ENCODE results near the gene NDUFC2. TPM values are rescaled to one million over a fixed set of nuclear protein-coding genes. Genes with fewer than 3 reads are reported as not detected.
A peak's percentile ranks its signal among the peaks of the same experiment; 100 is the strongest.
"Not testable (repeated sequence)": the region's sequence is repeated elsewhere in the genome, so short reads cannot be mapped to it uniquely, and the experiment has no call there.

NDUFC2 gene
- total RNA-seq, 2 experiments from 2014 or later, result 214 to 236 TPM

- ATAC-seq (no peak), DNase-seq (no peak)
- H3K4me1 Mint-ChIP-seq, result peaks cover 10% of the 10 kb centered on the region
- no peaks in the 10 kb centered on the region for H3K9me3 Mint-ChIP-seq (ENCODE audit: low read depth)
- no peak overlapping the region for H3K27ac Mint-ChIP-seq
- ChIA-PET POLR2A (no interaction called here), CTCF (no interaction called here)
- H3K4me3 Mint-ChIP-seq, result no peak overlapping the region
- intact Hi-C loops (cut with DNase I, micrococcal nuclease), result loop anchor here (5.0 kb wide), 2 partner anchors 37 to 227 kb away; partner anchors contain the start of genes AAMDC (in 1 of the 2) and RSF1 (in 1 of the 2)
- no peaks in the 10 kb centered on the region for H3K27me3 Mint-ChIP-seq
- H3K36me3 Mint-ChIP-seq (ENCODE audit: low read depth), result no peaks in the 10 kb centered on the region
Observed at GRCh38 chr11:78049348-78049747, 30.3 kb downstream of the NDUFC2 start.

GRCh38 chr11:78048561-78048960 is 31.1 kb downstream of the NDUFC2 start:
- Mint-ChIP-seq H3K36me3 (ENCODE audit: low read depth) (no peaks in the 10 kb centered on the region), H3K27ac (no peak overlapping the region), H3K4me1 (peaks cover 10% of the 10 kb centered on the region), H3K27me3 (no peaks in the 10 kb centered on the region), H3K4me3 (no peak overlapping the region), H3K9me3 (ENCODE audit: low read depth) (no peaks in the 10 kb centered on the region)
- intact Hi-C loops (cut with DNase I, micrococcal nuclease), result loop anchor here (5.0 kb wide), 2 partner anchors 36 to 226 kb away; partner anchors contain the start of genes AAMDC (in 1 of the 2) and RSF1 (in 1 of the 2)
- POLR2A ChIA-PET, result interaction anchor here (0.7 kb wide), 1 partner anchor 12 kb away, joined by 4 read pairs; no protein-coding TSS in a partner anchor
- DNase-seq (no peak), ATAC-seq (no peak)
- CTCF ChIA-PET, result interaction anchor here (0.6 to 0.7 kb wide), 2 partner anchors 40 to 359 kb away, joined by 3 read pairs; no protein-coding TSS in a partner anchor

- Mint-ChIP-seq H3K27ac (no peak overlapping the region), H3K36me3 (ENCODE audit: low read depth) (no peaks in the 10 kb centered on the region), H3K4me3 (no peak overlapping the region), H3K27me3 (no peaks in the 10 kb centered on the region), H3K9me3 (ENCODE audit: low read depth) (no peaks in the 10 kb centered on the region), H3K4me1 (peaks cover 10% of the 10 kb centered on the region)
- CTCF ChIA-PET, result interaction anchor here (0.7 to 3.0 kb wide), 20 partner anchors 9 to 518 kb away, joined by 3 to 17 read pairs (median 6); partner anchors contain the start of gene INTS4
- DNase-seq (no peak), ATAC-seq (no peak)
- intact Hi-C loops (cut with DNase I, micrococcal nuclease), result loop anchor here (1.0 to 5.0 kb wide), 4 partner anchors 34 to 270 kb away; partner anchors contain the start of genes AAMDC (in 1 of the 2) and RSF1 (in 1 of the 2)
- POLR2A ChIA-PET, result interaction anchor here (1.0 kb wide), 1 partner anchor 52 kb away, joined by 3 read pairs; no protein-coding TSS in a partner anchor
Observed at GRCh38 chr11:78046486-78046854, 33.2 kb downstream of the NDUFC2 start.

GRCh38 chr11:78045851-78046485 is 33.7 kb downstream of the NDUFC2 start:
- peak overlapping the region; percentile 47 for H3K27ac Mint-ChIP-seq
- ATAC-seq, result peak; percentile 98
- H3K9me3 Mint-ChIP-seq (ENCODE audit: low read depth), result no peaks in the 10 kb centered on the region
- DNase-seq, result peak; percentile 87
- no peak overlapping the region for H3K4me3 Mint-ChIP-seq
- H3K4me1 Mint-ChIP-seq, result peaks cover 10% of the 10 kb centered on the region
- intact Hi-C loops (cut with DNase I, micrococcal nuclease), result loop anchor here (1.0 to 5.0 kb wide), 4 partner anchors 34 to 270 kb away; partner anchors contain the start of genes AAMDC (in 1 of the 2) and RSF1 (in 1 of the 2)
- POLR2A ChIA-PET, result interaction anchor here (1.0 kb wide), 1 partner anchor 51 kb away, joined by 3 read pairs; no protein-coding TSS in a partner anchor
- no peaks in the 10 kb centered on the region for H3K27me3 Mint-ChIP-seq
- no peaks in the 10 kb centered on the region for H3K36me3 Mint-ChIP-seq (ENCODE audit: low read depth)
- CTCF ChIA-PET, result interaction anchor here (0.6 to 3.0 kb wide), 35 partner anchors 8 to 518 kb away, joined by 3 to 17 read pairs (median 5); partner anchors contain the start of gene INTS4

- CTCF ChIA-PET, result interaction anchor here (1.0 to 3.0 kb wide), 16 partner anchors 9 to 519 kb away, joined by 3 to 17 read pairs (median 5); partner anchors contain the start of gene INTS4
- POLR2A ChIA-PET, result no interaction called here
- Mint-ChIP-seq H3K27ac (no peak overlapping the region), H3K36me3 (ENCODE audit: low read depth) (no peaks in the 10 kb centered on the region), H3K4me1 (peaks cover 17% of the 10 kb centered on the region), H3K9me3 (ENCODE audit: low read depth) (no peaks in the 10 kb centered on the region), H3K4me3 (no peak overlapping the region), H3K27me3 (no peaks in the 10 kb centered on the region)
- DNase-seq, result no peak
- intact Hi-C loops (cut with DNase I, micrococcal nuclease), result loop anchor here (5.0 kb wide), 2 partner anchors 32 to 222 kb away; partner anchors contain the start of genes AAMDC (in 1 of the 2) and RSF1 (in 1 of the 2)
- ATAC-seq, result no peak
Observed at GRCh38 chr11:78044706-78045105, 35.0 kb downstream of the NDUFC2 start.

GRCh38 chr11:78041843-78042440 is 37.7 kb downstream of the NDUFC2 start:
- H3K9me3 Mint-ChIP-seq (ENCODE audit: low read depth), result no peaks in the 10 kb centered on the region
- H3K27ac Mint-ChIP-seq, result no peak overlapping the region
- DNase-seq, result no peak
- no peak overlapping the region for H3K4me3 Mint-ChIP-seq
- H3K4me1 Mint-ChIP-seq, result peaks cover 20% of the 10 kb centered on the region
- no peak for ATAC-seq
- intact Hi-C loops (cut with DNase I, micrococcal nuclease), result no loop called here
- H3K27me3 Mint-ChIP-seq, result no peaks in the 10 kb centered on the region
- no peaks in the 10 kb centered on the region for H3K36me3 Mint-ChIP-seq (ENCODE audit: low read depth)
- CTCF ChIA-PET, result interaction anchor here (0.6 to 1.6 kb wide), 3 partner anchors 11 to 488 kb away, joined by 3 read pairs; no protein-coding TSS in a partner anchor
- POLR2A ChIA-PET, result no interaction called here

- H3K4me3 Mint-ChIP-seq; H3K36me3 Mint-ChIP-seq (ENCODE audit: low read depth); H3K27me3 Mint-ChIP-seq; ATAC-seq; H3K9me3 Mint-ChIP-seq (ENCODE audit: low read depth); intact Hi-C loops (cut with DNase I, micrococcal nuclease); H3K27ac Mint-ChIP-seq; DNase-seq; POLR2A ChIA-PET: not testable (repeated sequence)
- H3K4me1 Mint-ChIP-seq, result peaks cover 20% of the 10 kb centered on the region
- CTCF ChIA-PET, result interaction anchor here (0.6 to 1.6 kb wide), 4 partner anchors 12 to 630 kb away, joined by 3 read pairs; no protein-coding TSS in a partner anchor
Observed at GRCh38 chr11:78041380-78041719, 38.3 kb downstream of the NDUFC2 start.

GRCh38 chr11:78040691-78041379 is 38.8 kb downstream of the NDUFC2 start:
- no peaks in the 10 kb centered on the region for H3K9me3 Mint-ChIP-seq (ENCODE audit: low read depth)
- no peak overlapping the region for H3K27ac Mint-ChIP-seq
- H3K4me1 Mint-ChIP-seq, result peaks cover 14% of the 10 kb centered on the region
- no peaks in the 10 kb centered on the region for H3K27me3 Mint-ChIP-seq
- intact Hi-C loops (cut with DNase I, micrococcal nuclease), result no loop called here
- CTCF ChIA-PET, result interaction anchor here (0.6 to 1.6 kb wide), 4 partner anchors 12 to 629 kb away, joined by 3 read pairs; no protein-coding TSS in a partner anchor
- H3K4me3 Mint-ChIP-seq, result no peak overlapping the region
- POLR2A ChIA-PET, result no interaction called here
- DNase-seq, result peak; percentile 47
- H3K36me3 Mint-ChIP-seq (ENCODE audit: low read depth), result no peaks in the 10 kb centered on the region
- ATAC-seq, result peak; percentile 40

- no peaks in the 10 kb centered on the region for H3K9me3 Mint-ChIP-seq (ENCODE audit: low read depth)
- ATAC-seq, result peak; percentile 86
- ChIA-PET POLR2A (interaction anchor here (0.6 to 1.4 kb wide), 3 partner anchors 9 to 453 kb away, joined by 3 to 4 read pairs (median 3); no protein-coding TSS in a partner anchor), CTCF (interaction anchor here (0.6 to 1.1 kb wide), 4 partner anchors 40 to 360 kb away, joined by 3 to 6 read pairs (median 3); partner anchors contain the start of gene INTS4)
- intact Hi-C loops (cut with DNase I, micrococcal nuclease), result no loop called here
- peak; percentile 60 for DNase-seq
- H3K27me3 Mint-ChIP-seq, result no peaks in the 10 kb centered on the region
- peaks cover 10% of the 10 kb centered on the region for H3K4me1 Mint-ChIP-seq
- peak overlapping the region; percentile 25 for H3K4me3 Mint-ChIP-seq
- H3K27ac Mint-ChIP-seq, result peak overlapping the region; percentile 81
- no peaks in the 10 kb centered on the region for H3K36me3 Mint-ChIP-seq (ENCODE audit: low read depth)
Observed at GRCh38 chr11:78039919-78040671, 39.6 kb downstream of the NDUFC2 start.

GRCh38 chr11:78039391-78039918 is 40.2 kb downstream of the NDUFC2 start:
- H3K27me3 Mint-ChIP-seq, result no peaks in the 10 kb centered on the region
- DNase-seq (no peak), ATAC-seq (peak; percentile 52)
- H3K4me1 Mint-ChIP-seq, result peaks cover 10% of the 10 kb centered on the region
- H3K36me3 Mint-ChIP-seq (ENCODE audit: low read depth), result no peaks in the 10 kb centered on the region
- ChIA-PET CTCF (interaction anchor here (0.6 to 1.1 kb wide), 2 partner anchors 43 to 360 kb away, joined by 3 to 6 read pairs; no protein-coding TSS in a partner anchor), POLR2A (interaction anchor here (0.6 to 1.4 kb wide), 4 partner anchors 8 to 533 kb away, joined by 3 to 4 read pairs (median 3); no protein-coding TSS in a partner anchor)
- intact Hi-C loops (cut with DNase I, micrococcal nuclease), result no loop called here
- H3K9me3 Mint-ChIP-seq (ENCODE audit: low read depth), result no peaks in the 10 kb centered on the region
- peak overlapping the region; percentile 81 for H3K27ac Mint-ChIP-seq
- H3K4me3 Mint-ChIP-seq, result no peak overlapping the region
